ENCODE results near the gene ZNF771. TPM values are rescaled to one million over a fixed set of nuclear protein-coding genes. Genes with fewer than 3 reads are reported as not detected.
A peak's percentile ranks its signal among the peaks of the same experiment; 100 is the strongest.

ZNF771 gene
- total and polyA plus RNA-seq, 2 experiments from 2014 or later: 10.8 to 12.0 TPM

- H3K9me2 ChIP-seq (ENCODE audit: insufficient read depth): no peaks in the 10 kb centered on the region
- H2AFZ ChIP-seq: no peak overlapping the region
- ATAC-seq (no peak), DNase-seq (ENCODE audit: low spot score) (peak; percentile 46)
- Mint-ChIP-seq H3K27ac (no peak overlapping the region), H3K4me1 (peaks cover 27% of the 10 kb centered on the region), H3K36me3 (ENCODE audit: low read depth) (peaks cover 3% of the 10 kb centered on the region; the same call in 2 of the 3 replicates), H3K9me3 (no peaks in the 10 kb centered on the region; the same call in 1 of the 3 replicates), H3K4me3 (0 out of 3 replicates have a peak overlapping the region, but pooled peaks have one; percentile 12), H3K27me3 (ENCODE audit: insufficient read depth, low read depth, poor library complexity) (peaks cover 30% of the 10 kb centered on the region)
- H3K27ac ChIP-seq (ENCODE audit: low read depth): peak overlapping the region; percentile 100; the same call in 1 of the 2 replicates
- TF ChIP-seq EZH2 (IDR thresholded peaks at IDR 0.05; ENCODE audit: low read depth, unreplicated experiment): no peak
- TF ChIP-seq ZNF114 (CRISPR knock-in tag; IDR thresholded peaks at IDR 0.05): no peak
- TF ChIP-seq REST (IDR thresholded peaks at IDR 0.05; ENCODE audit: unreplicated experiment): no peak
- TF ChIP-seq, protein P1, sequence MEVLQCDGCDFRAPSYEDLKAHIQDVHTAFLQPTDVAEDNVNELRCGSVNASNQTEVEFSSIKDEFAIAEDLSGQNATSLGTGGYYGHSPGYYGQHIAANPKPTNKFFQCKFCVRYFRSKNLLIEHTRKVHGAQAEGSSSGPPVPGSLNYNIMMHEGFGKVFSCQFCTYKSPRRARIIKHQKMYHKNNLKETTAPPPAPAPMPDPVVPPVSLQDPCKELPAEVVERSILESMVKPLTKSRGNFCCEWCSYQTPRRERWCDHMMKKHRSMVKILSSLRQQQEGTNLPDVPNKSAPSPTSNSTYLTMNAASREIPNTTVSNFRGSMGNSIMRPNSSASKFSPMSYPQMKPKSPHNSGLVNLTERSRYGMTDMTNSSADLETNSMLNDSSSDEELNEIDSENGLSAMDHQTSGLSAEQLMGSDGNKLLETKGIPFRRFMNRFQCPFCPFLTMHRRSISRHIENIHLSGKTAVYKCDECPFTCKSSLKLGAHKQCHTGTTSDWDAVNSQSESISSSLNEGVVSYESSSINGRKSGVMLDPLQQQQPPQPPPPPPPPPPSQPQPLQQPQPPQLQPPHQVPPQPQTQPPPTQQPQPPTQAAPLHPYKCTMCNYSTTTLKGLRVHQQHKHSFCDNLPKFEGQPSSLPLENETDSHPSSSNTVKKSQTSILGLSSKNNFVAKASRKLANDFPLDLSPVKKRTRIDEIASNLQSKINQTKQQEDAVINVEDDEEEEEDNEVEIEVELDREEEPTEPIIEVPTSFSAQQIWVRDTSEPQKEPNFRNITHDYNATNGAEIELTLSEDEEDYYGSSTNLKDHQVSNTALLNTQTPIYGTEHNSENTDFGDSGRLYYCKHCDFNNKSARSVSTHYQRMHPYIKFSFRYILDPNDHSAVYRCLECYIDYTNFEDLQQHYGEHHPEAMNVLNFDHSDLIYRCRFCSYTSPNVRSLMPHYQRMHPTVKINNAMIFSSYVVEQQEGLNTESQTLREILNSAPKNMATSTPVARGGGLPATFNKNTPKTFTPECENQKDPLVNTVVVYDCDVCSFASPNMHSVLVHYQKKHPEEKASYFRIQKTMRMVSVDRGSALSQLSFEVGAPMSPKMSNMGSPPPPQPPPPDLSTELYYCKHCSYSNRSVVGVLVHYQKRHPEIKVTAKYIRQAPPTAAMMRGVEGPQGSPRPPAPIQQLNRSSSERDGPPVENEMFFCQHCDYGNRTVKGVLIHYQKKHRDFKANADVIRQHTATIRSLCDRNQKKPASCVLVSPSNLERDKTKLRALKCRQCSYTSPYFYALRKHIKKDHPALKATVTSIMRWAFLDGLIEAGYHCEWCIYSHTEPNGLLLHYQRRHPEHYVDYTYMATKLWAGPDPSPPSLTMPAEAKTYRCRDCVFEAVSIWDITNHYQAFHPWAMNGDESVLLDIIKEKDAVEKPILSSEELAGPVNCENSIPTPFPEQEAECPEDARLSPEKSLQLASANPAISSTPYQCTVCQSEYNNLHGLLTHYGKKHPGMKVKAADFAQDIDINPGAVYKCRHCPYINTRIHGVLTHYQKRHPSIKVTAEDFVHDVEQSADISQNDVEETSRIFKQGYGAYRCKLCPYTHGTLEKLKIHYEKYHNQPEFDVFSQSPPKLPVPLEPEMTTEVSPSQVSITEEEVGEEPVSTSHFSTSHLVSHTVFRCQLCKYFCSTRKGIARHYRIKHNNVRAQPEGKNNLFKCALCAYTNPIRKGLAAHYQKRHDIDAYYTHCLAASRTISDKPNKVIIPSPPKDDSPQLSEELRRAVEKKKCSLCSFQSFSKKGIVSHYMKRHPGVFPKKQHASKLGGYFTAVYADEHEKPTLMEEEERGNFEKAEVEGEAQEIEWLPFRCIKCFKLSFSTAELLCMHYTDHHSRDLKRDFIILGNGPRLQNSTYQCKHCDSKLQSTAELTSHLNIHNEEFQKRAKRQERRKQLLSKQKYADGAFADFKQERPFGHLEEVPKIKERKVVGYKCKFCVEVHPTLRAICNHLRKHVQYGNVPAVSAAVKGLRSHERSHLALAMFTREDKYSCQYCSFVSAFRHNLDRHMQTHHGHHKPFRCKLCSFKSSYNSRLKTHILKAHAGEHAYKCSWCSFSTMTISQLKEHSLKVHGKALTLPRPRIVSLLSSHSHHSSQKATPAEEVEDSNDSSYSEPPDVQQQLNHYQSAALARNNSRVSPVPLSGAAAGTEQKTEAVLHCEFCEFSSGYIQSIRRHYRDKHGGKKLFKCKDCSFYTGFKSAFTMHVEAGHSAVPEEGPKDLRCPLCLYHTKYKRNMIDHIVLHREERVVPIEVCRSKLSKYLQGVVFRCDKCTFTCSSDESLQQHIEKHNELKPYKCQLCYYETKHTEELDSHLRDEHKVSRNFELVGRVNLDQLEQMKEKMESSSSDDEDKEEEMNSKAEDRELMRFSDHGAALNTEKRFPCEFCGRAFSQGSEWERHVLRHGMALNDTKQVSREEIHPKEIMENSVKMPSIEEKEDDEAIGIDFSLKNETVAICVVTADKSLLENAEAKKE (CRISPR knock-in tag; IDR thresholded peaks at IDR 0.05): no peak
- no peak for TF ChIP-seq NANOG (IDR thresholded peaks at IDR 0.05; ENCODE audit: borderline replicate concordance)
- TF ChIP-seq EZH2phosphoT487 (IDR thresholded peaks at IDR 0.05; ENCODE audit: unreplicated experiment): no peak
- TF ChIP-seq JUNB (IDR thresholded peaks at IDR 0.05; ENCODE audit: unreplicated experiment): no peak
- no peak for TF ChIP-seq STAT1 (IDR thresholded peaks at IDR 0.05; ENCODE audit: unreplicated experiment)
- TF ChIP-seq, protein P2, sequence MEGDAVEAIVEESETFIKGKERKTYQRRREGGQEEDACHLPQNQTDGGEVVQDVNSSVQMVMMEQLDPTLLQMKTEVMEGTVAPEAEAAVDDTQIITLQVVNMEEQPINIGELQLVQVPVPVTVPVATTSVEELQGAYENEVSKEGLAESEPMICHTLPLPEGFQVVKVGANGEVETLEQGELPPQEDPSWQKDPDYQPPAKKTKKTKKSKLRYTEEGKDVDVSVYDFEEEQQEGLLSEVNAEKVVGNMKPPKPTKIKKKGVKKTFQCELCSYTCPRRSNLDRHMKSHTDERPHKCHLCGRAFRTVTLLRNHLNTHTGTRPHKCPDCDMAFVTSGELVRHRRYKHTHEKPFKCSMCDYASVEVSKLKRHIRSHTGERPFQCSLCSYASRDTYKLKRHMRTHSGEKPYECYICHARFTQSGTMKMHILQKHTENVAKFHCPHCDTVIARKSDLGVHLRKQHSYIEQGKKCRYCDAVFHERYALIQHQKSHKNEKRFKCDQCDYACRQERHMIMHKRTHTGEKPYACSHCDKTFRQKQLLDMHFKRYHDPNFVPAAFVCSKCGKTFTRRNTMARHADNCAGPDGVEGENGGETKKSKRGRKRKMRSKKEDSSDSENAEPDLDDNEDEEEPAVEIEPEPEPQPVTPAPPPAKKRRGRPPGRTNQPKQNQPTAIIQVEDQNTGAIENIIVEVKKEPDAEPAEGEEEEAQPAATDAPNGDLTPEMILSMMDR (conservative IDR thresholded peaks at IDR 0.05; ENCODE audit: low read depth in 2 of 2): no peak
- no peak for TF ChIP-seq ZNF331 (CRISPR knock-in tag; IDR thresholded peaks at IDR 0.05; ENCODE audit: low read depth)
- no peak for TF ChIP-seq CREB1 (CRISPR knock-in tag; IDR thresholded peaks at IDR 0.05; ENCODE audit: low read depth)
- TF ChIP-seq POLR2AphosphoS5 (IDR thresholded peaks at IDR 0.05; ENCODE audit: low read depth): no peak
- TF ChIP-seq, protein P3, sequence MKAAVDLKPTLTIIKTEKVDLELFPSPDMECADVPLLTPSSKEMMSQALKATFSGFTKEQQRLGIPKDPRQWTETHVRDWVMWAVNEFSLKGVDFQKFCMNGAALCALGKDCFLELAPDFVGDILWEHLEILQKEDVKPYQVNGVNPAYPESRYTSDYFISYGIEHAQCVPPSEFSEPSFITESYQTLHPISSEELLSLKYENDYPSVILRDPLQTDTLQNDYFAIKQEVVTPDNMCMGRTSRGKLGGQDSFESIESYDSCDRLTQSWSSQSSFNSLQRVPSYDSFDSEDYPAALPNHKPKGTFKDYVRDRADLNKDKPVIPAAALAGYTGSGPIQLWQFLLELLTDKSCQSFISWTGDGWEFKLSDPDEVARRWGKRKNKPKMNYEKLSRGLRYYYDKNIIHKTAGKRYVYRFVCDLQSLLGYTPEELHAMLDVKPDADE (IDR thresholded peaks at IDR 0.05): no peak
- no peaks in the 10 kb centered on the region for H3K27me3 ChIP-seq (ENCODE audit: insufficient read depth)
- no peak overlapping the region for H3K4me3 ChIP-seq
- 0 out of 2 replicates have a peak, but pooled peaks cover 4% of the 10 kb centered on the region for H3K79me2 ChIP-seq (replicated peaks; ENCODE audit: insufficient read depth)
- peaks cover 24% of the 10 kb centered on the region for H3F3A ChIP-seq (replicated peaks; ENCODE audit: low read depth)
- H3K4me1 ChIP-seq (ENCODE audit: insufficient read depth): peaks cover 11% of the 10 kb centered on the region
- no peaks in the 10 kb centered on the region for H4K20me1 ChIP-seq (replicated peaks; ENCODE audit: insufficient read depth)
- H3K36me3 ChIP-seq (ENCODE audit: insufficient read depth): no peaks in the 10 kb centered on the region
- H3K4me2 ChIP-seq: no peak overlapping the region; the same call in 1 of the 2 replicates
Observed at GRCh38 chr16:30375864-30376263, 31.5 kb upstream of the ZNF771 start.
